ENCODE results near the gene TERF2IP. TPM values are rescaled to one million over a fixed set of nuclear protein-coding genes. Genes with fewer than 3 reads are reported as not detected.

The TERF2IP gene
- total RNA-seq, 1 donor from 2014 or later = 169 TPM

- FAIRE-seq (no peak), DNase-seq (ENCODE audit: low spot score in 2 of 2) (no peak)
Measured at GRCh38 chr16:75632857-75633256, 14.7 kb upstream of the TERF2IP start.

- no peak for DNase-seq (ENCODE audit: low spot score in 2 of 2)
- FAIRE-seq = no peak
Measured at GRCh38 chr16:75635036-75635435, 12.5 kb upstream of the TERF2IP start.

DNA sequence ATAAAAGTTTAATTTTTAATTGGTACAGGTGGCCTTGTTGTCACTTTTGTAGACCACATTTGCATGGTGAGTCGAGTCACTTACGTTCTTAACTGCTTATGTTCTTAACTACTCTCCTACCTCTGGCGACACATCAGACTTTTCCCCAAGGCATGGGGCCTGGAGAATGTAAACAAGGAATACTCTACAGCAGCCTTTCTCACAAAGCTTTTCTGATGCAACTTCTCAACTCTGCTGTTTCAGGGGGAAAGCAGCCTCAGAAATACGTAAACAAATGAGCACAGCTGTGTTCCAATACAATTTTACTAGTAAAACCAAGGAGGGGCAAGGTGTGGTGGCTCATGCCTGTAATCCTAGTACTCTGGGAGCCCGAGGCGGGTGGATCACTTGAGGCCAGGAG, 7.0 kb upstream of the TERF2IP start:
- FAIRE-seq (no peak), DNase-seq (ENCODE audit: low spot score in 2 of 2) (no peak)

- DNase-seq (ENCODE audit: low spot score in 2 of 2) (no peak), FAIRE-seq (no peak)
Measured at GRCh38 chr16:75644240-75645012, 3.1 kb upstream of the TERF2IP start.

DNA sequence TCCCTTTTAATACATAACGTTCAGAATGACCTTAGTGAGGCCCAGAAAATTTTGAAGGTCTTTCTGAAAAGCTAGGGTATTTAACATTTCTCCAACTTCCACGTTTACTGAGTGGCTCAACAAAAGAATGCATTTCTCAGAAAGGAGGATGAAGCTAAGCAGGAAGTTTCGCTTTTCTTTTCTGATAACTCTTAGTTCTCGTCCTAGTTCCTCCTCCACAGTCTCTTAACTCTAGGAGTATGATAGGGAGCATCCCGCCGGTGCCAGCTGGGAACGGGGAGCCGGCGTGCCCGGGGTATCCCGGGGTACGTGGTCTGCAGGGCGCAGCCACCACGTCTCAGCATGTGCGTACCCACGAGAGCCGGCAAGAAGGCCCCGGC, 471 bp upstream of the TERF2IP start:
- FAIRE-seq (no peak), DNase-seq (ENCODE audit: low spot score in 2 of 2) (peak in 1 of 2 donors; percentile 24)

DNA sequence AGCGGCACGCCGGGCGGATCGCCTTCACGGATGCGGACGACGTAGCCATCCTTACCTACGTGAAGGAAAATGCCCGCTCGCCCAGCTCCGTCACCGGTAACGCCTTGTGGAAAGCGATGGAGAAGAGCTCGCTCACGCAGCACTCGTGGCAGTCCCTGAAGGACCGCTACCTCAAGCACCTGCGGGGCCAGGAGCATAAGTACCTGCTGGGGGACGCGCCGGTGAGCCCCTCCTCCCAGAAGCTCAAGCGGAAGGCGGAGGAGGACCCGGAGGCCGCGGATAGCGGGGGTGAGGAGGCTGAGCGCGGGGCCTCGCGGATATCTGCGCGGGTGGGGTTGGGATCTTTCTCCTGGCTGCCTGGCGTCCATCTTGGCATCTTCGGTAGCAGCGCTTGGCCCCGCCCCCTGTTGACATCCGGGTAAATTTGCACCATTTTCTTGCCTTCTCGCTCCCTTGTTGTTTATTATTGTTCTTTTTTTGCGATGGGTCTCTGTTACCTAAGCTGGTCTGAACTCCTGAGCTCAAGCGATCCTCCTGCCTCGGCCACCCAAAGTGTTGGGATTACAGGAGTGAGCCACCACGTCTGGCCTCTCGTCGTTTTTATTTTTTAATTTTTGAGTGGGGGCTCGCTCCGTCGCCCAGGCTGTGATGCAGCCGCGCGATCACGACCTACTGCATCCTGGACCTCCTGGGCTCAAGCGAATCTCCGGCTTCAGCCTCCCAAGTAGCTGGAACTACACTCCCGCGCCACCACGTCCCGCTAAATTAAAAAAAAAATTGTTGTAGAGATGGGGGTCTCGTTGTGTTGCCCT, 898 bp downstream of the TERF2IP start:
- DNase-seq (ENCODE audit: low spot score in 2 of 2) (peak; percentile 65 to 72), FAIRE-seq (no peak)

GRCh38 chr16:75653922-75654321, 6.3 kb downstream of the TERF2IP start:
- DNase-seq (ENCODE audit: low spot score in 2 of 2) (no peak), FAIRE-seq (no peak)

GRCh38 chr16:75658175-75658574, 10.6 kb downstream of the TERF2IP start:
- FAIRE-seq = no peak

GRCh38 chr16:75660321-75660720, 12.7 kb downstream of the TERF2IP start:
- DNase-seq (ENCODE audit: low spot score in 2 of 2) = no peak

More at GRCh38 chr16:75658175-75658574, 10.6 kb downstream of the TERF2IP start:
- DNase-seq (ENCODE audit: low spot score in 2 of 2) = no peak

DNA sequence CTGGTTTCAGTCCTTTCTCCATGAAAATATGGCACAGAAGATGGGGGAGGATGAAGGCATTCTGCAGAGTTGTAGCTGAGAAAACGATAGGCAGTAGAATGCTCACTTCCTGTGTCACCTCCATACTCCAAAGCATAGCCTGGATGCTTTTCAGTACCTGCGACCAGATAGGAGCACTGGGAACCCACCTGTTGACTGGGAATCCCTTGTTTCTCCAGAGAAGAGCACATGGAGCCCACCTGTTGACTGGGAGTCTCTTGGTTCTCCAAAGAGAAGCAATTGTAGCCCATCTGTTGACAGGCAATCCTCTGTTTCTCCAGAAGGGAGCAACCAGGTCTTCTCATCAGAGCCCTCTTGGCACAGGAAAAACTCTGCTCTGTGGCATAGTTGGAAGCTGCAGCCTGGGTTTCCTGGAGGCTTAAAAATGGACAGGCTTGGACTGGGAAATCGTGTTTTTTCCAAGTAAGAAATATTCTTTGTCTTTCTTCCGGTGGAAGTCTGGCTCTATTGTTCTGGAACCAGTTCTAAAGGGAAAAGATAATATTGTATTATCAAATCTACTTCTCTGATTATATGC, 13.2 kb downstream of the TERF2IP start:
- DNase-seq (ENCODE audit: low spot score in 2 of 2) (no peak), FAIRE-seq (no peak)

More at GRCh38 chr16:75660321-75660720, 12.7 kb downstream of the TERF2IP start:
- no peak for FAIRE-seq

DNA sequence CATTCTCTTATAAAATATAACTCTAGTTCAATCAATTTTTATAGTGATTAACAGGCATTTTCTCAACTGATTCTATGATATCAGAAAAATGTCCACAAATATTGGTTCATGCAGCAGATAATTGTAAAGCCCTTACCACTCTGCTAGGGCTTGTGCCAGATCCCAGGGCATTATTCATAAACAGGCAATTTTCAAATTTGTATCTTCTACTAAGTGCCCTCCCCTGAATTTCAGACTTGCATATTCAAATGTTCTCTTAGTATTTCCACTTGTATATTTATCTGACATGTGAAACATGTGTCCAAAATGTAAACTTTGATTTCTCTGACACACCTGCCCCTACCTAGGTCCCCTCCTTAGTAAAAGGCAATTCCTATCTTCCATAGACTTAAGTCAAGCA, 19.9 kb downstream of the TERF2IP start:
- FAIRE-seq = no peak
- DNase-seq (ENCODE audit: low spot score in 2 of 2) = no peak

- FAIRE-seq (no peak), DNase-seq (ENCODE audit: low spot score in 2 of 2) (no peak)
Measured at GRCh38 chr16:75676909-75677308, 29.3 kb downstream of the TERF2IP start, which contains the start of gene CPHXL2. Gene CPHXL2, minus strand, starts transcription at chr16:75677009. Its CDS starts 10 bp downstream, at chr16:75676999.

DNA sequence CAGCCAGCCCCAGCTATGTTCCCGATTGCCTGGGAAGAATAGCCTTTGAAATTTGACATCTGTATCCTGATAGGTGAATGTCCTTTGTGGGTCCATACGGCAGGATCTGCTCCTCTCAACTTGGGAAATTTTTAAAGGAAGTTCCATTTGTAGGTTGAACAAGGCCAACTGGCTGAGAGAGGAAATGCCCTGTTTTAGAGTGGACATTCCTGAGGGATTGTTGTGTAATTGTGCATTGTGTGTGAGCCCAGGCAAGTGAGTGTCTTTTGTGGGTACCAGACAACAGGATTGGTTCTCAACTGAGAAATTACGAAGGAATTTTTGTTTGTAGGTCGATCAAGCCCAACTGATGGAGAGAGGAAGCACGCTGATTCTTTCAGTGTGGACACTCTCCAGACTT, 31.8 kb downstream of the TERF2IP start:
- FAIRE-seq = no peak
- DNase-seq (ENCODE audit: low spot score in 2 of 2) = no peak

GRCh38 chr16:75682308-75682707, 34.7 kb downstream of the TERF2IP start:
- no peak for DNase-seq (ENCODE audit: low spot score in 2 of 2)
- FAIRE-seq = no peak

- no peak for DNase-seq (ENCODE audit: low spot score in 2 of 2)
- no peak for FAIRE-seq
Measured at GRCh38 chr16:75687361-75687760, 39.8 kb downstream of the TERF2IP start.

- no peak for FAIRE-seq
- no peak for DNase-seq (ENCODE audit: low spot score in 2 of 2)
Measured at GRCh38 chr16:75695708-75696107, 48.1 kb downstream of the TERF2IP start.

GRCh38 chr16:75697571-75697970, 50.0 kb downstream of the TERF2IP start:
- no peak for FAIRE-seq
- DNase-seq (ENCODE audit: low spot score in 2 of 2) = no peak

- FAIRE-seq (no peak), DNase-seq (ENCODE audit: low spot score in 2 of 2) (no peak)
Measured at GRCh38 chr16:75701361-75701760, 53.8 kb downstream of the TERF2IP start, which contains the start of gene DUXB. Gene DUXB, minus strand, starts transcription at chr16:75701461. Its CDS starts 43 bp downstream, at chr16:75701418.

DNA sequence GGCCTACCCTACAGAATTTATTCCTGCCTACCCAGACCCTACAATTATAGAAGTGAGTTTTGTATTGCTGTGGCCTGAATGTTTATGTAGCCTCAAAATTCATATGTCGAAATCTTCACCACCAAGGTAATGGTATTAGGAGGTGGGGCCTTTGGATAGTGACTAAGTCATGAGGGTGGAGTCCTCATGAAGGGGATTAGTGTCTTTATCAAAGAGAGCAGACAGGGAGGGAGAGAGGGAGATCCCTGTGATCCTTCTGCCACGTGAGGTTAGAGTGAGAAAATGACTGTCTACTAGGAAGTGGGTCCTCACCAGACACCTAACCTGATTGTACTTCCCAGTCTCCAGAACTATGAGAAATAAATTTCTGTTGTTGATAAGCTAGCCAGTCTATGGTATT, 54.7 kb downstream of the TERF2IP start:
- DNase-seq (ENCODE audit: low spot score in 2 of 2) (no peak), FAIRE-seq (no peak)

GRCh38 chr16:75703306-75703705, 55.7 kb downstream of the TERF2IP start:
- no peak for FAIRE-seq

More at GRCh38 chr16:75703306-75703705, 55.7 kb downstream of the TERF2IP start:
- DNase-seq (ENCODE audit: low spot score in 2 of 2) = no peak
